NCI-H446 treated with DMSO at 0.1 percent for 48 hours (cell line): ENCODE data around the gene SP4.
"Not testable (repeated sequence)": the region's sequence is repeated elsewhere in the genome, so short reads cannot be mapped to it uniquely, and the experiment has no call there.

Experiments used
- DNase-seq: peaks from one replicate; lab custom pipeline; 2025; lab: John Stamatoyannopoulos, UW

Gene SP4

GRCh38 chr7:21526007-21526406 lies 98.1 kb downstream of the SP4 start:
- no peak for DNase-seq

GRCh38 chr7:21526448-21526847 lies 98.6 kb downstream of the SP4 start:
- no peak for DNase-seq

GRCh38 chr7:21532485-21532884 lies 104.6 kb downstream of the SP4 start:
- DNase-seq, result not testable (repeated sequence)

GRCh38 chr7:21533646-21534045 lies 105.8 kb downstream of the SP4 start:
- DNase-seq, result not testable (repeated sequence)

GRCh38 chr7:21536445-21537118 lies 108.7 kb downstream of the SP4 start:
- DNase-seq, result not testable (repeated sequence)

- no peak for DNase-seq
Measured at GRCh38 chr7:21538936-21539495, 111.1 kb downstream of the SP4 start.

GRCh38 chr7:21542891-21543527 lies 115.1 kb downstream of the SP4 start, which contains the start of gene DNAH11:
TSS of gene DNAH11 (plus strand) at chr7:21543039. CDS start at chr7:21543246, 207 bp downstream.
- DNase-seq, result no peak

GRCh38 chr7:21543528-21544302 lies 115.8 kb downstream of the SP4 start:
- DNase-seq, result no peak

GRCh38 chr7:21544303-21544656 lies 116.4 kb downstream of the SP4 start:
- DNase-seq, result no peak

- DNase-seq, result no peak
Measured at GRCh38 chr7:21544715-21545114, 116.8 kb downstream of the SP4 start.

- no peak for DNase-seq
Measured at GRCh38 chr7:21547501-21547900, 119.6 kb downstream of the SP4 start.

- no peak for DNase-seq
Measured at GRCh38 chr7:21548491-21548890, 120.6 kb downstream of the SP4 start.

- no peak for DNase-seq
Measured at GRCh38 chr7:21550076-21550475, 122.2 kb downstream of the SP4 start.

- no peak for DNase-seq
Measured at GRCh38 chr7:21550821-21551531, 123.1 kb downstream of the SP4 start.

- DNase-seq, result no peak
Measured at GRCh38 chr7:21562385-21562784, 134.5 kb downstream of the SP4 start.
